Activated CD4-positive, alpha-beta T cell treated with anti-CD3 and anti-CD28 coated beads, Interleukin-2, amount 10 ng/mL, durations not matched to agents 24 days and 14 days (primary cell): Measurements from ENCODE around the gene TNFSF4. TPM values are rescaled to one million over a fixed set of nuclear protein-coding genes. Genes with fewer than 3 reads are reported as not detected.

Experiments
- DNase-seq: peaks from one replicate; pipeline ENCODE4 v3.0.0; 2022
- H3K27ac Mint-ChIP-seq: one replicate; pipeline ENCODE4 v1.8.0; 2022; ENCODE audit warnings: mild to moderate bottlenecking, mixed read lengths
- H3K27me3 Mint-ChIP-seq: one replicate; pipeline ENCODE4 v1.8.0; 2022; ENCODE audit warnings: mixed read lengths
- H3K36me3 Mint-ChIP-seq: one replicate; pipeline ENCODE4 v1.8.0; 2022; ENCODE audit warnings: low read depth, mild to moderate bottlenecking, mixed read lengths
- H3K4me1 Mint-ChIP-seq: one replicate; pipeline ENCODE4 v1.8.0; 2021; ENCODE audit warnings: mixed read lengths
- H3K4me3 Mint-ChIP-seq: one replicate; pipeline ENCODE4 v1.8.0; 2022; ENCODE audit warnings: mild to moderate bottlenecking, moderate library complexity, mixed read lengths
- H3K9me3 Mint-ChIP-seq: one replicate; pipeline ENCODE4 v1.8.0; 2021; ENCODE audit warnings: mixed read lengths
- intact Hi-C: fragments of 100-400 bp; cut with micrococcal nuclease; formaldehyde crosslinking; loops from one replicate; pipeline ENCODE4 v1.15.1; 2023
- total RNA-seq: library from RNA; stranded (reverse); gene quantifications from 2 replicates; pipeline ENCODE4 v1.2.3, GENCODE V29; 2022

Gene TNFSF4
- total RNA-seq, 1 donor from 2014 or later = 1.7 TPM

GRCh38 chr1:173134800-173135199 lies 72.3 kb downstream of the TNFSF4 start:
- H3K27ac Mint-ChIP-seq = no peak overlapping the region
- peaks cover 9% of the 10 kb centered on the region for H3K9me3 Mint-ChIP-seq
- DNase-seq = no peak
- no peaks in the 10 kb centered on the region for H3K36me3 Mint-ChIP-seq
- intact Hi-C loops = no loop called here
- H3K27me3 Mint-ChIP-seq = peaks cover 2% of the 10 kb centered on the region
- H3K4me3 Mint-ChIP-seq = no peak overlapping the region
- H3K4me1 Mint-ChIP-seq = no peaks in the 10 kb centered on the region

DNA sequence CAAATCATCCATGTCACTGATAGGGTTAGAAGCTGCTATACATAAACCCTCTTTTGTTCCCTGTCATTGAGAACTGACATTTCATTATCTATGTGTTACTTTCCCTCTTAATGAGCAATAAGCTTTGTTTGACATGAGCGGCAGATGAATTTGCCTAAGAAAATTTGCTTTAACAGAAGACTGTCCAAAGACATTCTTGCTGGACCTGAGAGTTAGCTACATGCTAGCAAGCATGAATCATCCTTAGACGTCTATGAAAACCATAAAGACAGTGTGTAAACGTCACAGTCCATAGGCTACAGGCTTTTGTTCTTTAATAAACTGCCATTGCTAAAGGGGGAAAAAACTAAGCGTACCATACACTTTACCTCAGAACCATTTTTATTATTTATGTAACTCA lies 73.1 kb downstream of the TNFSF4 start:
- DNase-seq = no peak
- Mint-ChIP-seq H3K36me3 (no peaks in the 10 kb centered on the region), H3K4me3 (no peak overlapping the region), H3K27ac (no peak overlapping the region), H3K9me3 (peaks cover 9% of the 10 kb centered on the region), H3K27me3 (peaks cover 4% of the 10 kb centered on the region), H3K4me1 (no peaks in the 10 kb centered on the region)
- intact Hi-C loops = no loop called here

Other genes starting within 250 kb of the TNFSF4 start
- gene TNFSF18, start 156.4 kb downstream of the TNFSF4 start, total RNA-seq = not detected in 2 replicates